A673 (cell line): ENCODE data around the gene PMEL.

Source experiments
- CTCF ChIP-seq: fragments of 300-800, 200-600 bp; sonication (generic); conservative IDR thresholded peaks from 2 replicates; pipeline ENCODE4 v1.5.1; 2017; ENCODE audit warnings: low read depth, mild to moderate bottlenecking, antibody characterized with exemption, low read length, moderate library complexity, mixed read lengths
- EZH2 ChIP-seq: fragments of 200-600 bp; sonication (generic); IDR thresholded peaks from 2 replicates; pipeline ENCODE4 v1.6.1; 2017; ENCODE audit warnings: borderline replicate concordance, low read depth, mild to moderate bottlenecking, mixed read lengths, antibody characterized with exemption, low read length; ENCODE audit not compliant: poor library complexity, severe bottlenecking

- no peak for TF ChIP-seq CTCF
- TF ChIP-seq EZH2 = no peak
Observed at GRCh38 chr12:56004211-56004610, 38.4 kb upstream of the PMEL start.
